ENCODE measurements around the gene XRCC5.

- TF ChIP-seq CTCF (IDR thresholded peaks at IDR 0.05) (no peak), EZH2 (IDR thresholded peaks at IDR 0.05; ENCODE audit: borderline replicate concordance, insufficient read depth, low read depth, low read length, poor library complexity, severe bottlenecking) (no peak)
Observed at GRCh38 chr2:216181953-216182461, 72.9 kb downstream of the XRCC5 start.
